HG03558 (cell line): ENCODE data around the gene IFT122.

ENCODE experiments used
- ATAC-seq: cut with Tn5 transposase; IDR thresholded peaks from one replicate; pipeline ENCODE4 v1.9.1; 2021; ENCODE audit warnings: moderate number of reproducible peaks; ENCODE audit not compliant: unreplicated experiment; ENCODE audit errors: extremely low read depth

The IFT122 gene

GRCh38 chr3:129435367-129435766 lies 4.7 kb upstream of the IFT122 start:
- no peak for ATAC-seq

- ATAC-seq: no peak
These were observed 703 bp upstream of the IFT122 start for GRCh38 chr3:129439226-129439816.

- no peak for ATAC-seq
These were observed 680 bp downstream of the IFT122 start for GRCh38 chr3:129440618-129441190.

GRCh38 chr3:129441215-129441614 lies 1.2 kb downstream of the IFT122 start:
- no peak for ATAC-seq

- ATAC-seq: no peak
These were observed 1.8 kb downstream of the IFT122 start for GRCh38 chr3:129441782-129442181.

GRCh38 chr3:129442486-129442885 lies 2.5 kb downstream of the IFT122 start:
- ATAC-seq: no peak

- ATAC-seq: no peak
These were observed 2.9 kb downstream of the IFT122 start for GRCh38 chr3:129442947-129443346.

- no peak for ATAC-seq
These were observed 5.4 kb downstream of the IFT122 start for GRCh38 chr3:129445471-129445870.

GRCh38 chr3:129446926-129447325 lies 6.9 kb downstream of the IFT122 start:
- no peak for ATAC-seq

- no peak for ATAC-seq
These were observed 8.3 kb downstream of the IFT122 start for GRCh38 chr3:129448186-129448895.

- no peak for ATAC-seq
These were observed 9.5 kb downstream of the IFT122 start for GRCh38 chr3:129449279-129450115.

GRCh38 chr3:129453732-129454131 lies 13.7 kb downstream of the IFT122 start:
- ATAC-seq: no peak

GRCh38 chr3:129460155-129460554 lies 20.1 kb downstream of the IFT122 start:
- ATAC-seq: no peak

GRCh38 chr3:129460572-129460971 lies 20.5 kb downstream of the IFT122 start:
- ATAC-seq: no peak

GRCh38 chr3:129461022-129461421 lies 21.0 kb downstream of the IFT122 start:
- no peak for ATAC-seq

GRCh38 chr3:129461461-129462146 lies 21.6 kb downstream of the IFT122 start:
- ATAC-seq: no peak

- ATAC-seq: no peak
These were observed 22.4 kb downstream of the IFT122 start for GRCh38 chr3:129462361-129462968.

- ATAC-seq: no peak
These were observed 23.1 kb downstream of the IFT122 start for GRCh38 chr3:129463094-129463493.

- no peak for ATAC-seq
These were observed 23.7 kb downstream of the IFT122 start for GRCh38 chr3:129463716-129464115.

GRCh38 chr3:129467932-129468331 lies 27.9 kb downstream of the IFT122 start:
- ATAC-seq: no peak
